Measurements from ENCODE around the gene OR4D2. TPM values are rescaled to one million over a fixed set of nuclear protein-coding genes. Genes with fewer than 3 reads are reported as not detected.

OR4D2 gene
- total and polyA plus RNA-seq, 4 donors = not detected

DNA sequence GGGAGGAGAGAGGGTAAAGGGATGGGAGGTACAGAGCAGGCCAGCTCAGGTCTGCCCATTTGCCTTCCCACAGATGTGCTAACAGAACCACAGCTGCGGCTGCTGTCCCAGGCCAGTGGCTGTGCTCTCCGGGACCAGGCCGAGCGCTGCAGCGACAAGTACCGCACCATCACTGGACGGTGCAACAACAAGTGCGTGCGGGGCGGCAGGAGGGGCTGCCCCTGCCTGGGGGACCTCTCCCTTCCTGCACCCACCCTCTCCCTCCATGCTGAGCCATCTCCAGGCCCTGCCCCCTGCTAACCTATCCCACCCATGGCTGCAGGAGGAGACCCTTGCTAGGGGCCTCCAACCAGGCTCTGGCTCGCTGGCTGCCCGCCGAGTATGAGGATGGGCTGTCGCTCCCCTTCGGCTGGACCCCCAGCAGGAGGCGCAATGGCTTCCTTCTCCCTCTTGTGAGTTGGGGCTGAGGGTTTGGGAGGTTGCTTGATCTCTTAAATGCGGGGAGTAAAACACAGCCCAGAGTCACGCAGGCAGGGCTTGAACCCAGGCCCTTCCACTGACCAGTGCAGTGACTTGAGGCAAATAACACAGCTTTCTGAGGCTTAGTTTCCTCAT, 27.0 kb downstream of the OR4D2 start:
- Histone ChIP-seq H3K27me3 (ENCODE audit: control insufficient read depth in 1 of 2, insufficient read depth in 2 of 2, low read length in 1 of 2) (no peaks in the 10 kb centered on the region), H3K9me3 (ENCODE audit: control insufficient read depth, low read length) (no peaks in the 10 kb centered on the region), H3K27ac (ENCODE audit: low read depth in 1 of 2, low read length in 2 of 2) (no peak overlapping the region), H3K4me1 (ENCODE audit: control insufficient read depth in 1 of 2, insufficient read depth in 2 of 2, low read length in 2 of 2) (no peaks in the 10 kb centered on the region), H3K36me3 (ENCODE audit: control insufficient read depth in 1 of 2, insufficient read depth in 2 of 2, low read length in 1 of 2) (no peaks in the 10 kb centered on the region), H3K4me3 (ENCODE audit: low read length in 2 of 2) (no peak overlapping the region)
- intact Hi-C loops (cut with DNase I) = no loop called here
- no peak for DNase-seq
- WGBS, 2 donors = 69 to 72% methylated on average over 18 of the region's 18 CpGs
- peak; percentile 3 for ATAC-seq (ENCODE audit: low FRiP score)

DNA sequence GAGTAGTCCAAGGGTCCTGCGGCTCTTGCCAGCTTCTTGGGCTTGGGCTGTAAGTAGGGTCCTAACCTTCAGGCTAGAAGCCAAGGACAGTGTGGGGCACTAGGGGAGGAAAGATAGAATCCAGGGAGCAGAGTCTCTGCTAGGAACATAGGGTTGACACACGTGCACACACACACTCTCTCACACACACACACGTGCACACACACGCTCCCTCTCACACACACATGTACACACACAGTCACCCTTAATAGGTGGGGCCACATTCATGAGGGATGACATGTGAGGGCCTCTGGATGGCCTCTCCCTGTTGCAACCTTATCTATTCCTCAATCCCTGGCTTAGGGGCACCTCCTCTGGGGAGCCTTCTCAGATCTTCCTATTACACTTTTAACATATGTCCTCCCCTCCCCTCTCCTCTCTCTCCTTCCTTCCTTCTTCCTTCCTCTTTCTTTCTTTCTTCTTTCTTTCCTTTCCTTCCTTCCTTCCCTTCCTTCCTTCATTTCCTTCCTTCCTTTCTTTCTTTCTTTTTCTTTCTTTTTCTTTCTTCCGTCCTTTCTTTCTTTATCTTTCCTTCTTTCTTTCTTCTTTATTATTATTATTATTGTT, 28.8 kb downstream of the OR4D2 start:
- Histone ChIP-seq H3K4me1 (ENCODE audit: control insufficient read depth in 1 of 2, insufficient read depth in 2 of 2, low read length in 2 of 2) (no peaks in the 10 kb centered on the region), H3K27ac (ENCODE audit: low read depth in 1 of 2, low read length in 2 of 2) (no peak overlapping the region), H3K36me3 (ENCODE audit: control insufficient read depth in 1 of 2, insufficient read depth in 2 of 2, low read length in 1 of 2) (no peaks in the 10 kb centered on the region), H3K4me3 (ENCODE audit: low read length in 2 of 2) (no peak overlapping the region), H3K27me3 (ENCODE audit: control insufficient read depth in 1 of 2, insufficient read depth in 2 of 2, low read length in 1 of 2) (no peaks in the 10 kb centered on the region), H3K9me3 (ENCODE audit: control insufficient read depth, low read length) (no peaks in the 10 kb centered on the region)
- 75 to 90% methylated on average over 5 of the region's 5 CpGs for WGBS, 2 donors
- no peak for DNase-seq
- ATAC-seq (ENCODE audit: low FRiP score) = no peak
- intact Hi-C loops (cut with DNase I) = no loop called here

DNA sequence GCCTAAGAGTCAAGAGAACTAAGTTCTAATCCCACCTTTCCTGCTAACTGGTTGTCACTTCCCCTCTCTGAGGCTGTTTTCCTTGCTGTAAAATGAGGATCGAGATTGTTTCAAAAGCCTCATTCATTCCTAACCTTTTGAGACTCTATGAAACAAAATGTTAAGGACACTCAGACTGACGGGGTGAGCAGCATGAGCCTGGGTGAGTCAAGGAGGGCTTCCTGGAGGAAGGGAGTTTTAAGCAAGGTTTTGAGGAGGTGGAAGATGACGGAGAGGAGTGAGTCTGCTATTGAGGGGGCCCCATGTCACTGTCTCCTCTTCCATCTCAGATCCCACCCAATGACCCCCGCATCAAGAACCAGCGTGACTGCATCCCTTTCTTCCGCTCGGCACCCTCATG, 29.8 kb downstream of the OR4D2 start:
- WGBS, 2 donors = 81 to 83% methylated on average over 7 of the region's 7 CpGs
- Histone ChIP-seq H3K27ac (ENCODE audit: low read depth in 1 of 2, low read length in 2 of 2) (no peak overlapping the region), H3K9me3 (ENCODE audit: control insufficient read depth, low read length) (no peaks in the 10 kb centered on the region), H3K36me3 (ENCODE audit: control insufficient read depth in 1 of 2, insufficient read depth in 2 of 2, low read length in 1 of 2) (no peaks in the 10 kb centered on the region), H3K4me1 (ENCODE audit: control insufficient read depth in 1 of 2, insufficient read depth in 2 of 2, low read length in 2 of 2) (no peaks in the 10 kb centered on the region), H3K27me3 (ENCODE audit: control insufficient read depth in 1 of 2, insufficient read depth in 2 of 2, low read length in 1 of 2) (no peaks in the 10 kb centered on the region), H3K4me3 (ENCODE audit: low read length in 2 of 2) (no peak overlapping the region)
- intact Hi-C loops (cut with DNase I) = no loop called here
- DNase-seq (no peak), ATAC-seq (ENCODE audit: low FRiP score) (no peak)

DNA sequence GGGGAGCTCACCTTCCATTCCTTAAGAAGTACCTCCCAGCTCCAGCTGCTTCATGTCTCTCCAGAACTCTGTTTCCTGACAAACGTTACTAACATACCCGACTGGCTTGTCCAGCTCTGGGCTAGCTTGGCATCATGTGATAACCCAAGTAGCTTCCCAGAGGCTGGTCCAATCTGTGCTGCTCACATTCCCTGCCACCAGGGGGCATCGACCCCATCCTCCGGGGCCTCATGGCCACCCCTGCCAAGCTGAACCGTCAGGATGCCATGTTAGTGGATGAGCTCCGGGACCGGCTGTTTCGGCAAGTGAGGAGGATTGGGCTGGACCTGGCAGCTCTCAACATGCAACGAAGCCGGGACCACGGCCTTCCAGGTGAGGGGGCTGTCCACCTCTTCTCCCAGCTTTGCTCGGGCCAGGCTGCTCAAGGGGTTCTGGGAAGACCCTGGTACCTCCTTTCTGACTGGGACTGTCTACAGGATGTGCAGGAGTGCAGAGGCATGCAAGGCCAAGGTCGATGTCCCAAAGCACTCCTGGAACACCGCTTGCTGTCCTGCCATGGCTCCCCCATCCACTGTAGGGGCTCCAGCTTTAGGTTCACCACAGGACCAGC, 33.3 kb downstream of the OR4D2 start:
- 42 to 50% methylated on average over 14 of the region's 14 CpGs for whole genome bisulfite sequencing, 2 donors
- no peaks in the 10 kb centered on the region for H3K9me3 ChIP-seq (ENCODE audit: control insufficient read depth, low read length)
- no peak for ATAC-seq (ENCODE audit: low FRiP score)

DNA sequence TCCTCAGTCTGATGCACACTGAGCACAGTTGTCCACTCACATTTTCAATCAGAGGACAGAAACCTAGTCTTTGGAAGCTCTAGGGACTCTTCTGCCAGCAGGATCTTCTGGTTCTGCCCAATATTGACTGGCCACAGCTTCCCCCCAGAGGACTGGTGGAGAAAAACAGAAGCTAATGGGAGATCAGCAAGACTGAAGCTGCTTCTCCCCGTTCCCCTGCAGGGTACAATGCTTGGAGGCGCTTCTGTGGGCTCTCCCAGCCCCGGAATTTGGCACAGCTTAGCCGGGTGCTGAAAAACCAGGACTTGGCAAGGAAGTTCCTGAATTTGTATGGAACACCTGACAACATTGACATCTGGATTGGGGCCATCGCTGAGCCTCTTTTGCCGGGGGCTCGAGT, 36.1 kb downstream of the OR4D2 start:
- Histone ChIP-seq H3K4me1 (ENCODE audit: control insufficient read depth in 1 of 2, insufficient read depth in 2 of 2, low read length in 2 of 2) (no peaks in the 10 kb centered on the region), H3K9me3 (ENCODE audit: control insufficient read depth, low read length) (no peaks in the 10 kb centered on the region), H3K27ac (ENCODE audit: low read depth in 1 of 2, low read length in 2 of 2) (no peak overlapping the region), H3K36me3 (ENCODE audit: control insufficient read depth in 1 of 2, insufficient read depth in 2 of 2, low read length in 1 of 2) (no peaks in the 10 kb centered on the region), H3K27me3 (ENCODE audit: control insufficient read depth in 1 of 2, insufficient read depth in 2 of 2, low read length in 1 of 2) (no peaks in the 10 kb centered on the region), H3K4me3 (ENCODE audit: low read length in 2 of 2) (no peak overlapping the region)
- WGBS, 2 donors = 81 to 82% methylated on average over 7 of the region's 7 CpGs
- ATAC-seq (ENCODE audit: low FRiP score) = no peak
- intact Hi-C loops (cut with DNase I) = no loop called here
- DNase-seq = no peak

More for the DNA sequence above, 33.3 kb downstream of the OR4D2 start:
- no peak overlapping the region for H3K27ac ChIP-seq (ENCODE audit: low read depth in 1 of 2, low read length in 2 of 2)
- intact Hi-C loops (cut with DNase I) = no loop called here
- H3K4me3 ChIP-seq (ENCODE audit: low read length in 2 of 2) = no peak overlapping the region
- no peaks in the 10 kb centered on the region for H3K36me3 ChIP-seq (ENCODE audit: control insufficient read depth in 1 of 2, insufficient read depth in 2 of 2, low read length in 1 of 2)
- H3K4me1 ChIP-seq (ENCODE audit: control insufficient read depth in 1 of 2, insufficient read depth in 2 of 2, low read length in 2 of 2) = no peaks in the 10 kb centered on the region
- DNase-seq = peak in 1 of 2 donors; percentile 64
- H3K27me3 ChIP-seq (ENCODE audit: control insufficient read depth in 1 of 2, insufficient read depth in 2 of 2, low read length in 1 of 2) = no peaks in the 10 kb centered on the region

DNA sequence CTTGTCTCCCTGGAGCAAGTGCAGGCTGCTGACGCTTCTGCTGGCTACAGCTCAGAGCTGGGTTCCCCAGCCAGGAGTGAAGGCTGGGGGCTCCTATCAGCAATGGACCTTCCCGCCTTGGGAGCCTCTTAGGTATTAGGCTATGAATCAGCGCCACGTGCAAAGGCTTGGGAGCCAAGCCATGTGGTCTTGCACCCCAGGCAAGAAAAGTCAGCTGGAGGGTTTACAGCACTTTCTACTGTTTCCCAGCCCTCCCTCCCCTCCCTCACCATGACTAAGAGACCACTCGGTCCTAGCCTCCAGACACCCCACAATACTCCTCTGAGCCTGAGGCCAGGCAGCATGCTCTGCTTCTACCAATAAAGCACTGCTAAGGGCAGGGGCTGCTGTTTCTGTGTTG, 38.0 kb downstream of the OR4D2 start:
- intact Hi-C loops (cut with DNase I) = no loop called here
- Histone ChIP-seq H3K4me1 (ENCODE audit: control insufficient read depth in 1 of 2, insufficient read depth in 2 of 2, low read length in 2 of 2) (no peaks in the 10 kb centered on the region), H3K4me3 (ENCODE audit: low read length in 2 of 2) (no peak overlapping the region), H3K27me3 (ENCODE audit: control insufficient read depth in 1 of 2, insufficient read depth in 2 of 2, low read length in 1 of 2) (no peaks in the 10 kb centered on the region), H3K36me3 (ENCODE audit: control insufficient read depth in 1 of 2, insufficient read depth in 2 of 2, low read length in 1 of 2) (peaks cover 2 to 4% of the 10 kb centered on the region in 2 donors), H3K9me3 (ENCODE audit: control insufficient read depth, low read length) (no peaks in the 10 kb centered on the region), H3K27ac (ENCODE audit: low read depth in 1 of 2, low read length in 2 of 2) (no peak overlapping the region)
- 85 to 87% methylated on average over 5 of the region's 5 CpGs for WGBS, 2 donors
- DNase-seq (no peak), ATAC-seq (ENCODE audit: low FRiP score) (no peak)

DNA sequence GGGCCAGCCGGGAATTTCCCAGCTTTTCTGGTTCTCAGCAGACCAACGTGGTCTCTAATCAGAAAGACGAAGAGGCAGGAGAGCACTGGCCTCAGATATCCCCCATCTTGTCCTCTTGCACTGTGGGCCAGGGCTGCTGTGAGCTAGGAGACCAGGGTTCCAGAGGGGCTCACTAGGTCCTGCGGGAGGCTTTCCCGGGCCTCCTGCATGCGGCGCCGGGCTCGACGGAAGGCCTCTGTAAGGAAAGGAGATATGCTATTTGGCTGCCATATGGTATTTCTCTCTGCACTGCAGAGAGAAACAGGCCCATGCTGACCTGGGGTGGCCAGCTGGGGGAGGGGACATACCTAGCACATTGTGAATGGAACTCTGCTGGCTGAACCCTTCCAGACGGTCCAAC, 39.2 kb downstream of the OR4D2 start:
- ATAC-seq (ENCODE audit: low FRiP score) (no peak), DNase-seq (no peak)
- 90 to 92% methylated on average over 11 of the region's 11 CpGs for WGBS, 2 donors
- peaks cover 2 to 4% of the 10 kb centered on the region in 2 donors for H3K36me3 ChIP-seq (ENCODE audit: control insufficient read depth in 1 of 2, insufficient read depth in 2 of 2, low read length in 1 of 2)
- no peak overlapping the region for H3K4me3 ChIP-seq (ENCODE audit: low read length in 2 of 2)
- intact Hi-C loops (cut with DNase I) = no loop called here
- no peaks in the 10 kb centered on the region for H3K27me3 ChIP-seq (ENCODE audit: control insufficient read depth in 1 of 2, insufficient read depth in 2 of 2, low read length in 1 of 2)
- H3K4me1 ChIP-seq (ENCODE audit: control insufficient read depth in 1 of 2, insufficient read depth in 2 of 2, low read length in 2 of 2) = no peaks in the 10 kb centered on the region
- H3K9me3 ChIP-seq (ENCODE audit: control insufficient read depth, low read length) = no peaks in the 10 kb centered on the region
- H3K27ac ChIP-seq (ENCODE audit: low read depth in 1 of 2, low read length in 2 of 2) = no peak overlapping the region

DNA sequence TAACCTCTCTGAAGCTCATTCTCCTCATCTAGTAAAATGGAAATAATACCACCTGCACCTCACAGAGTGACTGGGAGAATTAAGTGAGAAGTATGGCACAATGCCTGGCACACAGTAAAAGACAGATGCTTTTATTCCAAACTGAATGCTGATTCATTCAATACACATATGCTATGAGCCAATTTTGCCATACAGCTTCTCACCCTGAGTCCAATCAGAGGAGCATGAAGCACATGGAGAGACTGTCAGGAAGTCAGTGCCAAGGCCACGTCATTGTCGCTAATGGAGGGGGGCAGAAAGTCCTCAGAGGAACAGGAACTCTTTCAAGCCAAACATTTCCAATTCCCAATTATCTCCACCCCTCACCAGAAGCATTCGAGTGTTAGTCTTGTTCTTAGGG, 40.7 kb downstream of the OR4D2 start:
- Histone ChIP-seq H3K9me3 (ENCODE audit: control insufficient read depth, low read length) (no peaks in the 10 kb centered on the region), H3K4me3 (ENCODE audit: low read length in 2 of 2) (no peak overlapping the region), H3K27ac (ENCODE audit: low read depth in 1 of 2, low read length in 2 of 2) (no peak overlapping the region), H3K36me3 (ENCODE audit: control insufficient read depth in 1 of 2, insufficient read depth in 2 of 2, low read length in 1 of 2) (peaks cover 2 to 7% of the 10 kb centered on the region in 2 donors), H3K27me3 (ENCODE audit: control insufficient read depth in 1 of 2, insufficient read depth in 2 of 2, low read length in 1 of 2) (no peaks in the 10 kb centered on the region), H3K4me1 (ENCODE audit: control insufficient read depth in 1 of 2, insufficient read depth in 2 of 2, low read length in 2 of 2) (no peaks in the 10 kb centered on the region)
- DNase-seq (no peak), ATAC-seq (ENCODE audit: low FRiP score) (no peak)
- intact Hi-C loops (cut with DNase I) = no loop called here
- WGBS, 2 donors = 88 to 89% methylated on average over 3 of the region's 3 CpGs

DNA sequence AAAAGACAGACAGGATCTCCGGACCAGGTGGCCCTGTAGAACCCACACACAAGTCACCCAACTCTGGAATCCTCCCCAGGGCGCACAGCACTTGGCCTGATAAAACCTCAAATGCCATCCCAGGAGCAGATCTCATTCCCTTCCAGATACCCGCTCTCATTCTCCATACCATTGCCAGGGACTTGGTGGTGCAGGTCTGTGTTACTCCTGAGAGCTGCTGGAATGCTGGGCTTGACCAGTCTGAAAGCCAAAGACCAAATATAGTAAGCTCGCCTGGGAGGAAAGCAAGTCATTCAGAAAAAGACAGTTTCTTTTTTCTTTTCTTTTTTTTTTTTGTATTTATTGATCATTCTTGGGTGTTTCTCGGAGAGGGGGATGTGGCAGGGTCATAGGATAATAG, 41.6 kb downstream of the OR4D2 start:
- WGBS, 2 donors = 90 to 91% methylated on average over 4 to 5 of the region's 5 CpGs
- DNase-seq = no peak
- intact Hi-C loops (cut with DNase I) = no loop called here
- no peaks in the 10 kb centered on the region for H3K4me1 ChIP-seq (ENCODE audit: control insufficient read depth in 1 of 2, insufficient read depth in 2 of 2, low read length in 2 of 2)
- H3K4me3 ChIP-seq (ENCODE audit: low read length in 2 of 2) = no peak overlapping the region
- no peak overlapping the region for H3K27ac ChIP-seq (ENCODE audit: low read depth in 1 of 2, low read length in 2 of 2)
- no peaks in the 10 kb centered on the region for H3K9me3 ChIP-seq (ENCODE audit: control insufficient read depth, low read length)
- no peak for ATAC-seq (ENCODE audit: low FRiP score)
- H3K36me3 ChIP-seq (ENCODE audit: control insufficient read depth in 1 of 2, insufficient read depth in 2 of 2, low read length in 1 of 2) = peaks cover 9% of the 10 kb centered on the region in 2 donors
- no peaks in the 10 kb centered on the region for H3K27me3 ChIP-seq (ENCODE audit: control insufficient read depth in 1 of 2, insufficient read depth in 2 of 2, low read length in 1 of 2)

All from aorta (tissue), 5 donors.